ENCODE measurements around the gene MRPS31. TPM values are rescaled to one million over a fixed set of nuclear protein-coding genes. Genes with fewer than 3 reads are reported as not detected.

MRPS31 gene
- total and polyA plus RNA-seq, 2 donors (not counting 3 experiments of a cell fraction or from before 2014, with no cell fraction given) = 7.6 to 17.8 TPM

GRCh38 chr13:40794414-40795368, 23.7 kb upstream of the MRPS31 start:
- no peaks in the 10 kb centered on the region for H3K4me1 ChIP-seq (ENCODE audit: control insufficient read depth, extremely low read depth, insufficient read depth, low read length)
- POLR2A ChIA-PET = no interaction called here
- H3K9ac ChIP-seq (replicated peaks; ENCODE audit: extremely low read depth, insufficient read depth, low read length) = no peak overlapping the region
- CTCF ChIA-PET = no interaction called here
- no peak for DNase-seq (ENCODE audit: low read depth, low spot score)
- no peaks in the 10 kb centered on the region for H3K9me1 ChIP-seq (replicated peaks; ENCODE audit: control insufficient read depth, extremely low read depth, insufficient read depth, low read length)
- dilution Hi-C loops (cut with MboI; ENCODE audit: extremely low pct_ligation_motif_present, low sequenced_read_pairs) = no loop called here
- H3K79me2 ChIP-seq (ENCODE audit: control insufficient read depth, insufficient read depth, low read length) = peaks cover 3% of the 10 kb centered on the region
- no peak overlapping the region for H3K4me2 ChIP-seq (ENCODE audit: insufficient read depth, low read length)
- no peak overlapping the region for H3K4me3 ChIP-seq (replicated peaks in 1 of 3; ENCODE audit: insufficient read depth in 1 of 3, low read depth in 1 of 3, low read length in 3 of 3)
- FAIRE-seq = no peak
- no TSS peak for BruUV-seq (replicated peaks)
- intact Hi-C loops (cut with micrococcal nuclease) = no loop called here
- no peak overlapping the region for H2AFZ ChIP-seq (ENCODE audit: low read depth, low read length)
- no peaks in the 10 kb centered on the region for H3K9me3 ChIP-seq (replicated peaks; ENCODE audit: control insufficient read depth, insufficient read depth, low read length)
- no peaks in the 10 kb centered on the region for H3K27me3 ChIP-seq (ENCODE audit: control insufficient read depth in 2 of 2, insufficient read depth in 2 of 2, low read length in 2 of 2)
- H4K20me1 ChIP-seq (replicated peaks; ENCODE audit: control insufficient read depth, extremely low read depth, insufficient read depth, low read length) = no peaks in the 10 kb centered on the region
- no peak overlapping the region for H3K27ac ChIP-seq (ENCODE audit: insufficient read depth, low read depth, low read length)
- TF ChIP-seq GATA2 (IDR thresholded peaks at IDR 0.05; ENCODE audit: insufficient read depth, insufficient read length, low read depth, low read length) (no peak), POLR2A (IDR thresholded peaks at IDR 0.05; ENCODE audit: low read depth, low read length) (no peak), FOS (IDR thresholded peaks at IDR 0.05; ENCODE audit: borderline replicate concordance, insufficient read depth, low read length) (no peak), MAX (IDR thresholded peaks at IDR 0.05; ENCODE audit: insufficient read depth, insufficient read length) (no peak), EZH2 (IDR thresholded peaks at IDR 0.05; ENCODE audit: borderline replicate concordance, low read depth, low read length, severe bottlenecking) (no peak), POLR2AphosphoS5 (IDR thresholded peaks at IDR 0.05; ENCODE audit: insufficient read depth, low read depth, low read length) (no peak), MYC (IDR thresholded peaks at IDR 0.05; ENCODE audit: low read depth, low read length) (no peak), JUN (IDR thresholded peaks at IDR 0.05; ENCODE audit: borderline replicate concordance, insufficient read depth, insufficient read length, low read depth) (no peak)
- TF ChIP-seq, protein P1, sequence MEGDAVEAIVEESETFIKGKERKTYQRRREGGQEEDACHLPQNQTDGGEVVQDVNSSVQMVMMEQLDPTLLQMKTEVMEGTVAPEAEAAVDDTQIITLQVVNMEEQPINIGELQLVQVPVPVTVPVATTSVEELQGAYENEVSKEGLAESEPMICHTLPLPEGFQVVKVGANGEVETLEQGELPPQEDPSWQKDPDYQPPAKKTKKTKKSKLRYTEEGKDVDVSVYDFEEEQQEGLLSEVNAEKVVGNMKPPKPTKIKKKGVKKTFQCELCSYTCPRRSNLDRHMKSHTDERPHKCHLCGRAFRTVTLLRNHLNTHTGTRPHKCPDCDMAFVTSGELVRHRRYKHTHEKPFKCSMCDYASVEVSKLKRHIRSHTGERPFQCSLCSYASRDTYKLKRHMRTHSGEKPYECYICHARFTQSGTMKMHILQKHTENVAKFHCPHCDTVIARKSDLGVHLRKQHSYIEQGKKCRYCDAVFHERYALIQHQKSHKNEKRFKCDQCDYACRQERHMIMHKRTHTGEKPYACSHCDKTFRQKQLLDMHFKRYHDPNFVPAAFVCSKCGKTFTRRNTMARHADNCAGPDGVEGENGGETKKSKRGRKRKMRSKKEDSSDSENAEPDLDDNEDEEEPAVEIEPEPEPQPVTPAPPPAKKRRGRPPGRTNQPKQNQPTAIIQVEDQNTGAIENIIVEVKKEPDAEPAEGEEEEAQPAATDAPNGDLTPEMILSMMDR (IDR thresholded peaks at IDR 0.05; ENCODE audit: extremely low read depth in 1 of 2, insufficient read depth in 1 of 2, low read depth in 1 of 2, low read length in 2 of 2) = no peak
- H3K36me3 ChIP-seq (ENCODE audit: control insufficient read depth in 2 of 2, extremely low read depth in 1 of 2, insufficient read depth in 2 of 2, low read length in 2 of 2) = peaks cover 0 to 7% of the 10 kb centered on the region in 2 experiments

All from endothelial cell of umbilical vein (primary cell).